ENCODE results near the gene SP9. TPM values are rescaled to one million over a fixed set of nuclear protein-coding genes. Genes with fewer than 3 reads are reported as not detected.

SP9 gene
- total RNA-seq, 1 experiment from 2014 or later = not detected

GRCh38 chr2:174333372-174334277 lies 1.1 kb upstream of the SP9 start:
- BruUV-seq (replicated peaks) = no TSS peak
- intact Hi-C loops (cut with micrococcal nuclease; ENCODE audit: unreplicated experiment) = no loop called here
- ChIA-PET CTCF (interaction anchor here (0.7 kb wide), 1 partner anchor 189 kb away, joined by 4 read pairs; no protein-coding TSS in a partner anchor), POLR2A (no interaction called here)
- DNase-seq (ENCODE audit: low read depth, low spot score) = no peak
- Histone ChIP-seq H3K27me3 (ENCODE audit: control insufficient read depth, insufficient read depth, low read length) (no peaks in the 10 kb centered on the region), H3K4me1 (ENCODE audit: control insufficient read depth, insufficient read depth, low read length) (peaks cover 16% of the 10 kb centered on the region), H3K36me3 (ENCODE audit: control insufficient read depth, insufficient read depth, low read length) (no peaks in the 10 kb centered on the region), H3K9me3 (ENCODE audit: control insufficient read depth, insufficient read depth, low read depth, low read length) (no peaks in the 10 kb centered on the region), H3K4me3 (ENCODE audit: low read depth in 2 of 2, low read length in 2 of 2) (peak overlapping the region; percentile 39 to 56), H3K27ac (ENCODE audit: low read length) (peak overlapping the region; percentile 39; the same call in 1 of the 2 replicates)
- peak; percentile 66 for ATAC-seq
- in situ Hi-C loops (cut with HindIII; ENCODE audit: low pct_unique_long_range_greater_than_20kb, low sequenced_read_pairs) = no loop called here
- TF ChIP-seq CTCF (IDR thresholded peaks at IDR 0.05) (no peak), TCF7L2 (IDR thresholded peaks at IDR 0.05; ENCODE audit: low read depth, low read length) (no peak), POLR2AphosphoS5 (IDR thresholded peaks at IDR 0.05; ENCODE audit: low read depth, low read length) (no peak), REST (IDR thresholded peaks at IDR 0.05; ENCODE audit: insufficient read depth in 1 of 2, low read depth in 2 of 2, low read length in 1 of 2) (no peak), SIN3A (IDR thresholded peaks at IDR 0.05; ENCODE audit: borderline replicate concordance, insufficient read depth, low read depth, low read length) (no peak)

- in situ Hi-C loops (cut with HindIII; ENCODE audit: low pct_unique_long_range_greater_than_20kb, low sequenced_read_pairs) (no loop called here), intact Hi-C loops (cut with micrococcal nuclease; ENCODE audit: unreplicated experiment) (no loop called here)
- no peaks in the 10 kb centered on the region for H3K36me3 ChIP-seq (ENCODE audit: control insufficient read depth, insufficient read depth, low read length)
- TF ChIP-seq SIN3A (IDR thresholded peaks at IDR 0.05; ENCODE audit: borderline replicate concordance, insufficient read depth, low read depth, low read length) (no peak), POLR2AphosphoS5 (IDR thresholded peaks at IDR 0.05; ENCODE audit: low read depth, low read length) (no peak), CTCF (IDR thresholded peaks at IDR 0.05) (no peak), TCF7L2 (IDR thresholded peaks at IDR 0.05; ENCODE audit: low read depth, low read length) (no peak), REST (IDR thresholded peaks at IDR 0.05; ENCODE audit: insufficient read depth in 1 of 2, low read depth in 2 of 2, low read length in 1 of 2) (no peak)
- CTCF ChIA-PET = no interaction called here
- ATAC-seq (no peak), DNase-seq (ENCODE audit: low read depth, low spot score) (no peak)
- POLR2A ChIA-PET = no interaction called here
- H3K27me3 ChIP-seq (ENCODE audit: control insufficient read depth, insufficient read depth, low read length) = no peaks in the 10 kb centered on the region
- H3K4me1 ChIP-seq (ENCODE audit: control insufficient read depth, insufficient read depth, low read length) = peaks cover 16% of the 10 kb centered on the region
- no peaks in the 10 kb centered on the region for H3K9me3 ChIP-seq (ENCODE audit: control insufficient read depth, insufficient read depth, low read depth, low read length)
- H3K4me3 ChIP-seq (ENCODE audit: low read depth in 2 of 2, low read length in 2 of 2) = no peak overlapping the region
- H3K27ac ChIP-seq (ENCODE audit: low read length) = no peak overlapping the region
- BruUV-seq (replicated peaks) = no TSS peak
Observed at GRCh38 chr2:174334278-174334715, 457 bp upstream of the SP9 start.

Measured in Panc1 (cell line).